KOPT-K1 (cell line): ENCODE results near the gene SENP8.
"Not testable (repeated sequence)": the region's sequence is repeated elsewhere in the genome, so short reads cannot be mapped to it uniquely, and the experiment has no call there.

Experiments used
- H3K27ac ChIP-seq: fragments of 200-600 bp; sonication (generic); 2 replicates; pipeline ENCODE4 v1.5.1; 2016; ENCODE audit warnings: antibody characterized with exemption, mild to moderate bottlenecking, low read depth, low read length; ENCODE audit not compliant: poor library complexity, severe bottlenecking
- H3K36me3 ChIP-seq: fragments of 200-600 bp; sonication (generic); 2 replicates; pipeline ENCODE4 v1.5.1; 2017; ENCODE audit warnings: antibody characterized with exemption, mild to moderate bottlenecking, low read length, moderate library complexity; ENCODE audit not compliant: insufficient read depth
- H3K9me3 ChIP-seq: fragments of 200-600 bp; sonication (generic); 2 replicates; pipeline ENCODE4 v1.5.1; 2017; ENCODE audit warnings: antibody characterized with exemption, low read length, mild to moderate bottlenecking; ENCODE audit not compliant: insufficient read depth, poor library complexity, severe bottlenecking

The SENP8 gene

GRCh38 chr15:72160696-72161245, 42.6 kb downstream of the SENP8 start:
- Histone ChIP-seq H3K36me3 (no peaks in the 10 kb centered on the region), H3K9me3 (no peaks in the 10 kb centered on the region), H3K27ac (no peak overlapping the region)

GRCh38 chr15:72161361-72162132, 43.3 kb downstream of the SENP8 start:
- no peaks in the 10 kb centered on the region for H3K9me3 ChIP-seq
- H3K27ac ChIP-seq: no peak overlapping the region
- no peaks in the 10 kb centered on the region for H3K36me3 ChIP-seq

GRCh38 chr15:72162569-72162968, 44.4 kb downstream of the SENP8 start:
- Histone ChIP-seq H3K27ac (no peak overlapping the region), H3K9me3 (no peaks in the 10 kb centered on the region), H3K36me3 (no peaks in the 10 kb centered on the region)

- H3K27ac ChIP-seq: no peak overlapping the region
- H3K9me3 ChIP-seq: no peaks in the 10 kb centered on the region
- no peaks in the 10 kb centered on the region for H3K36me3 ChIP-seq
These were observed 45.5 kb downstream of the SENP8 start for GRCh38 chr15:72163719-72164118.

- Histone ChIP-seq H3K27ac (no peak overlapping the region), H3K9me3 (no peaks in the 10 kb centered on the region)
These were observed 48.7 kb downstream of the SENP8 start for GRCh38 chr15:72166716-72167417.

GRCh38 chr15:72167445-72167844, 49.2 kb downstream of the SENP8 start:
- no peaks in the 10 kb centered on the region for H3K9me3 ChIP-seq
- no peaks in the 10 kb centered on the region for H3K36me3 ChIP-seq
- H3K27ac ChIP-seq: peak overlapping the region; percentile 90

More at GRCh38 chr15:72166716-72167417, 48.7 kb downstream of the SENP8 start:
- no peaks in the 10 kb centered on the region for H3K36me3 ChIP-seq

- peak overlapping the region; percentile 90 for H3K27ac ChIP-seq
- H3K9me3 ChIP-seq: no peaks in the 10 kb centered on the region
- no peaks in the 10 kb centered on the region for H3K36me3 ChIP-seq
These were observed 50.1 kb downstream of the SENP8 start for GRCh38 chr15:72168131-72168807.

- H3K27ac ChIP-seq: peak overlapping the region; percentile 90
- H3K36me3 ChIP-seq: no peaks in the 10 kb centered on the region
- H3K9me3 ChIP-seq: no peaks in the 10 kb centered on the region
These were observed 50.6 kb downstream of the SENP8 start for GRCh38 chr15:72168808-72169190.

- Histone ChIP-seq H3K27ac (peak overlapping the region; percentile 90), H3K36me3 (no peaks in the 10 kb centered on the region), H3K9me3 (no peaks in the 10 kb centered on the region)
These were observed 51.2 kb downstream of the SENP8 start for GRCh38 chr15:72169236-72169920.

GRCh38 chr15:72169921-72170611, 51.9 kb downstream of the SENP8 start:
- Histone ChIP-seq H3K9me3 (no peaks in the 10 kb centered on the region), H3K27ac (peak overlapping the region; percentile 90), H3K36me3 (no peaks in the 10 kb centered on the region)

GRCh38 chr15:72170691-72171090, 52.5 kb downstream of the SENP8 start:
- peak overlapping the region; percentile 90 for H3K27ac ChIP-seq
- no peaks in the 10 kb centered on the region for H3K9me3 ChIP-seq
- H3K36me3 ChIP-seq: no peaks in the 10 kb centered on the region

GRCh38 chr15:72171978-72172377, 53.8 kb downstream of the SENP8 start:
- not testable (repeated sequence) for H3K9me3 ChIP-seq, H3K36me3 ChIP-seq, H3K27ac ChIP-seq

- Histone ChIP-seq H3K9me3 (no peaks in the 10 kb centered on the region), H3K36me3 (no peaks in the 10 kb centered on the region), H3K27ac (no peak overlapping the region)
These were observed 54.6 kb downstream of the SENP8 start for GRCh38 chr15:72172796-72173195.

GRCh38 chr15:72173401-72173800, 55.2 kb downstream of the SENP8 start:
- H3K27ac ChIP-seq: no peak overlapping the region
- no peaks in the 10 kb centered on the region for H3K36me3 ChIP-seq
- no peaks in the 10 kb centered on the region for H3K9me3 ChIP-seq
